Measurements from ENCODE around the gene BNC2.
"Not testable (repeated sequence)": the region's sequence is repeated elsewhere in the genome, so short reads cannot be mapped to it uniquely, and the experiment has no call there.

Gene BNC2

DNA sequence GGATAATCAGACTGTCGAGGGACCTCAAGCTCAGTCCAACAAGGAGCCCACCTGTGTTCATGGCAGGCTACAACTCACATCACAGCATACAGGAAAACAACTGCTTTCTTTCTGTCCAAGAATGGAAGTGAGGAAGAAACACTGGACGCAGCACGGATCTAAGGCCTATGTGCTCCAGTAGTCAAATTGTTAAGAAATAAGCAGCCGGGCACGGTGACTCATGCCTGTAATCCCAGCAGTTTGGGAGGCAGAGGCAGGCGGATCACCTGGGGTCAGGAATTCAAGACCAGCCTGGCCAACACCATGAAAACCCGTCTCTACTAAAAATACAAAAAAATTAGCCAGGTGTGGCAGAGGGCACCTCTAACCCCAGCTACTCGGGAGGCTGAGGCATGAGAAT, 427.8 kb downstream of the BNC2 start:
- H3K27ac ChIP-seq (replicated peaks), result no peak overlapping the region
- H3K27me3 ChIP-seq (ENCODE audit: insufficient read depth, poor library complexity, severe bottlenecking), result no peaks in the 10 kb centered on the region
- DNase-seq (ENCODE audit: low read depth in 1 of 2, low spot score in 1 of 2), result no peak
- H3K4me3 ChIP-seq (replicated peaks; ENCODE audit: insufficient read depth, low read length), result no peak overlapping the region
- no peak for TF ChIP-seq SPI1 (IDR thresholded peaks at IDR 0.05; ENCODE audit: borderline replicate concordance, low read depth)
- TF ChIP-seq, protein P1, sequence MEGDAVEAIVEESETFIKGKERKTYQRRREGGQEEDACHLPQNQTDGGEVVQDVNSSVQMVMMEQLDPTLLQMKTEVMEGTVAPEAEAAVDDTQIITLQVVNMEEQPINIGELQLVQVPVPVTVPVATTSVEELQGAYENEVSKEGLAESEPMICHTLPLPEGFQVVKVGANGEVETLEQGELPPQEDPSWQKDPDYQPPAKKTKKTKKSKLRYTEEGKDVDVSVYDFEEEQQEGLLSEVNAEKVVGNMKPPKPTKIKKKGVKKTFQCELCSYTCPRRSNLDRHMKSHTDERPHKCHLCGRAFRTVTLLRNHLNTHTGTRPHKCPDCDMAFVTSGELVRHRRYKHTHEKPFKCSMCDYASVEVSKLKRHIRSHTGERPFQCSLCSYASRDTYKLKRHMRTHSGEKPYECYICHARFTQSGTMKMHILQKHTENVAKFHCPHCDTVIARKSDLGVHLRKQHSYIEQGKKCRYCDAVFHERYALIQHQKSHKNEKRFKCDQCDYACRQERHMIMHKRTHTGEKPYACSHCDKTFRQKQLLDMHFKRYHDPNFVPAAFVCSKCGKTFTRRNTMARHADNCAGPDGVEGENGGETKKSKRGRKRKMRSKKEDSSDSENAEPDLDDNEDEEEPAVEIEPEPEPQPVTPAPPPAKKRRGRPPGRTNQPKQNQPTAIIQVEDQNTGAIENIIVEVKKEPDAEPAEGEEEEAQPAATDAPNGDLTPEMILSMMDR (IDR thresholded peaks at IDR 0.05; ENCODE audit: insufficient read depth, low read length), result no peak

DNA sequence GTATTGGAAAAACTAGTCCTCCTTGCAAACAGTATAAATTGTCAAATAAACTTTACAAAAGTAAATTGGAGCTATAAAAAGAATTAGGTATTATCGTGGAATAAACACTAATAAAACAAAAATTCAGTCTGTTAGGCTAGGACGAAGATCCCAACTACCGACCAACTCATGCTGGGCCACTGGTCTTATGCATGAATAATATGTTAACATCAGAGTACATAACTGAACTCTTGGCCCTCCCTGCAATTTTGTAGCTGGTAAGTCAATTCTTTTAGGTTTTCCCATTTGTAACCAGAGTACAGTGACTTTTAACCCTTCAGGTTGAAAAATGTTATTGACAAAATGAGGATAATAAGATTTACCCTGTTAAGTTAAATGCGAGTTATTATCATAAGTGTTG, 428.7 kb downstream of the BNC2 start:
- no peak overlapping the region for H3K27ac ChIP-seq (replicated peaks)
- H3K4me3 ChIP-seq (replicated peaks; ENCODE audit: insufficient read depth, low read length), result no peak overlapping the region
- no peak for DNase-seq (ENCODE audit: low read depth in 1 of 2, low spot score in 1 of 2)
- no peak for TF ChIP-seq GABPA (IDR thresholded peaks at IDR 0.05; ENCODE audit: low read depth)
- TF ChIP-seq SPI1 (IDR thresholded peaks at IDR 0.05; ENCODE audit: borderline replicate concordance, low read depth), result no peak
- TF ChIP-seq POLR2AphosphoS5 (IDR thresholded peaks at IDR 0.05; ENCODE audit: low read depth), result no peak
- TF ChIP-seq, protein P2, sequence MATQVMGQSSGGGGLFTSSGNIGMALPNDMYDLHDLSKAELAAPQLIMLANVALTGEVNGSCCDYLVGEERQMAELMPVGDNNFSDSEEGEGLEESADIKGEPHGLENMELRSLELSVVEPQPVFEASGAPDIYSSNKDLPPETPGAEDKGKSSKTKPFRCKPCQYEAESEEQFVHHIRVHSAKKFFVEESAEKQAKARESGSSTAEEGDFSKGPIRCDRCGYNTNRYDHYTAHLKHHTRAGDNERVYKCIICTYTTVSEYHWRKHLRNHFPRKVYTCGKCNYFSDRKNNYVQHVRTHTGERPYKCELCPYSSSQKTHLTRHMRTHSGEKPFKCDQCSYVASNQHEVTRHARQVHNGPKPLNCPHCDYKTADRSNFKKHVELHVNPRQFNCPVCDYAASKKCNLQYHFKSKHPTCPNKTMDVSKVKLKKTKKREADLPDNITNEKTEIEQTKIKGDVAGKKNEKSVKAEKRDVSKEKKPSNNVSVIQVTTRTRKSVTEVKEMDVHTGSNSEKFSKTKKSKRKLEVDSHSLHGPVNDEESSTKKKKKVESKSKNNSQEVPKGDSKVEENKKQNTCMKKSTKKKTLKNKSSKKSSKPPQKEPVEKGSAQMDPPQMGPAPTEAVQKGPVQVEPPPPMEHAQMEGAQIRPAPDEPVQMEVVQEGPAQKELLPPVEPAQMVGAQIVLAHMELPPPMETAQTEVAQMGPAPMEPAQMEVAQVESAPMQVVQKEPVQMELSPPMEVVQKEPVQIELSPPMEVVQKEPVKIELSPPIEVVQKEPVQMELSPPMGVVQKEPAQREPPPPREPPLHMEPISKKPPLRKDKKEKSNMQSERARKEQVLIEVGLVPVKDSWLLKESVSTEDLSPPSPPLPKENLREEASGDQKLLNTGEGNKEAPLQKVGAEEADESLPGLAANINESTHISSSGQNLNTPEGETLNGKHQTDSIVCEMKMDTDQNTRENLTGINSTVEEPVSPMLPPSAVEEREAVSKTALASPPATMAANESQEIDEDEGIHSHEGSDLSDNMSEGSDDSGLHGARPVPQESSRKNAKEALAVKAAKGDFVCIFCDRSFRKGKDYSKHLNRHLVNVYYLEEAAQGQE (IDR thresholded peaks at IDR 0.05; ENCODE audit: insufficient replicate concordance, low read depth), result no peak
- TF ChIP-seq, protein P1 (IDR thresholded peaks at IDR 0.05; ENCODE audit: insufficient read depth, low read length), result no peak
- H3K27me3 ChIP-seq (ENCODE audit: insufficient read depth, poor library complexity, severe bottlenecking), result no peaks in the 10 kb centered on the region

DNA sequence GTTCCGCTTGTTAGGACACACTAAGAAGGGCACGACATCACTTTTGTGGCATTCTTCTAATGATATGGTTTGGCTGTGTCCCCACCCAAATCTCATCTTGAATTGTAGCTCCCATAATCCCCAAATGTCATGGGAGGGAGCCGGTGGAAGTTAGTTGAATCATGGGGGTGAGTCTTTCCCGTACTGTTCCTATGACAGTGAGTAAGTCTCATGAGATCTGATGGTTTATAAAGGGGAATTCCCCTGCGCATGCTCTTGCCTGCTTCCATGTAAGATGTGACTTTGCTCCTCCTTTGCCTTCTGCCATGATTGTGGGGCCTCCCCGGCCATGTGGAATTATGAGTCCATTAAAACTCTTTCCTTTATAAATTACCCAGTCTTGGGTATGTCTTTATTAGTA, 431.6 kb downstream of the BNC2 start:
- not testable (repeated sequence) for H3K27me3 ChIP-seq (ENCODE audit: insufficient read depth, poor library complexity, severe bottlenecking); H3K4me3 ChIP-seq (replicated peaks; ENCODE audit: insufficient read depth, low read length); H3K27ac ChIP-seq (replicated peaks); DNase-seq (ENCODE audit: low read depth in 1 of 2, low spot score in 1 of 2)

DNA sequence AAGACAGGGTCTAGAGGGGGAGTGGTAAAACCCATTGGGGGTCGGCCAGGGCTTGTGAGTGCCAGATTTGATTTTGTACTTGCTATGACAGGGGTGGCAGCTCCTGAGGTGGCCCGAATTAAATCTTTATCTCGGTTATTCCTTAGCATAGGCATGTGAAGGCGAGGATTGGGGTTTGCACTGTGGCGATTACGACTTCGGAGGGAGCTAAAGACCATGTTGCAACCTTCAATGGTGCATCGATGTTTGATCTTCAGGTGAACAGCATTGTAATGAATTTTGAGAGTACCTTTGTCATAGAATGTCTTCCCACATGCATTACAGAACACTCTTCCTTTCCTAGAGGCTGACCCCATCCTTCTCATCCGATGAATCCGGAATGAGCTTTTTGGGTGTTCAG, 433.9 kb downstream of the BNC2 start:
- H3K27me3 ChIP-seq (ENCODE audit: insufficient read depth, poor library complexity, severe bottlenecking), result no peaks in the 10 kb centered on the region
- DNase-seq (ENCODE audit: low read depth in 1 of 2, low spot score in 1 of 2), result no peak
- no peak overlapping the region for H3K27ac ChIP-seq (replicated peaks)
- H3K4me3 ChIP-seq (replicated peaks; ENCODE audit: insufficient read depth, low read length), result no peak overlapping the region
- TF ChIP-seq, protein P1 (IDR thresholded peaks at IDR 0.05; ENCODE audit: insufficient read depth, low read length), result no peak
- TF ChIP-seq, protein P2 (IDR thresholded peaks at IDR 0.05; ENCODE audit: insufficient replicate concordance, low read depth), result no peak
- TF ChIP-seq POLR2AphosphoS5 (IDR thresholded peaks at IDR 0.05; ENCODE audit: low read depth), result no peak
- no peak for TF ChIP-seq GABPA (IDR thresholded peaks at IDR 0.05; ENCODE audit: low read depth)
- no peak for TF ChIP-seq SPI1 (IDR thresholded peaks at IDR 0.05; ENCODE audit: borderline replicate concordance, low read depth)
